A549 (cell line): ENCODE results near the gene INSIG2. TPM values are rescaled to one million over a fixed set of nuclear protein-coding genes. Genes with fewer than 3 reads are reported as not detected.

ENCODE experiments used
- ATAC-seq, 2 experiments: fragments of 200-7000 bp in 1 of 2; fragments of >200 bp in 1 of 2; cut with Nextera tagmentation in 1 of 2; cut with Tn5 transposase in 1 of 2; 3 replicates each; pipeline versions ENCODE4 v1.8.0 to v1.9.1; 2018 to 2020; ENCODE audit warnings: mild to moderate bottlenecking in 1 of 2, moderate library complexity in 1 of 2
- CTCF ChIA-PET: fragments of 300-600 bp; sonication (Branson Sonifier 250); formaldehyde crosslinking; extraction: SDS; loops from one replicate; lab custom pipeline; 2021; ENCODE audit warnings: antibody characterized with exemption, inconsistent platforms; lab: Yijun Ruan, JAX
- POLR2A ChIA-PET: fragments of 350-600 bp; formaldehyde crosslinking; extraction: SDS; loops from one replicate; lab custom pipeline; 2021; ENCODE audit warnings: antibody characterized with exemption, inconsistent platforms; lab: Yijun Ruan, JAX
- DNase-seq, 2 experiments: peaks; one replicate each; pipeline versions ENCODE4 v3.0.0 to v3.0.0-alpha.2; 2011 to 2016; ENCODE audit warnings: low read depth in 1 of 2, low spot score in 1 of 2
- FAIRE-seq: peaks from 2 replicates; lab custom pipeline; 2011; peaks lifted over from hg19 to GRCh38; lab: Jason Lieb, UNC
- H3K27ac ChIP-seq, 2 experiments: fragments of >200 bp; sonication (Bioruptor Twin); formaldehyde crosslinking; 3 replicates each; pipeline ENCODE4 v1.5.1; 2016 to 2017
- H3K4me1 ChIP-seq: fragments of >200 bp; sonication (Bioruptor Twin); formaldehyde crosslinking; 3 replicates; pipeline ENCODE4 v1.6.1; 2016
- H3K4me2 ChIP-seq: fragments of >200 bp; sonication (Bioruptor Twin); formaldehyde crosslinking; 3 replicates; pipeline ENCODE4 v1.6.1; 2016
- H3K4me3 ChIP-seq: fragments of >200 bp; sonication (Bioruptor Twin); formaldehyde crosslinking; 3 replicates; pipeline ENCODE4 v1.5.1; 2016
- H3K9me3 ChIP-seq: fragments of >200 bp; sonication (Bioruptor Twin); formaldehyde crosslinking; 3 replicates; pipeline ENCODE4 v1.6.1; 2016
- BCL3 ChIP-seq: fragments of >200 bp; sonication (Bioruptor Twin); formaldehyde crosslinking; IDR thresholded peaks from 3 replicates; pipeline ENCODE4 v1.6.1; 2016
- CBX2 ChIP-seq: fragments of 200-600 bp; sonication (generic); IDR thresholded peaks from 2 replicates; pipeline ENCODE4 v1.6.1; 2016; ENCODE audit warnings: low read depth, mild to moderate bottlenecking, borderline replicate concordance
- CHD2 ChIP-seq: fragments of 150-350 bp; IDR thresholded peaks from 2 replicates; pipeline ENCODE4 v1.6.1; 2014; ENCODE audit warnings: low read length; ENCODE audit not compliant: partially characterized antibody
- CHD4 ChIP-seq: fragments of 200-600 bp; sonication (generic); IDR thresholded peaks from 2 replicates; pipeline ENCODE4 v1.6.1; 2016; ENCODE audit warnings: antibody characterized with exemption, mild to moderate bottlenecking, borderline replicate concordance
- CTCF ChIP-seq: fragments of >200 bp; sonication (Bioruptor Twin); formaldehyde crosslinking; IDR thresholded peaks from 3 replicates; pipeline ENCODE4 v1.5.1; 2016
- ESRRA ChIP-seq: fragments of 150-350 bp; IDR thresholded peaks from 2 replicates; pipeline ENCODE4 v1.6.1; 2014; ENCODE audit warnings: mild to moderate bottlenecking, low read length, borderline replicate concordance
- JUN ChIP-seq, 2 experiments: fragments of >200 bp; sonication (Bioruptor Twin); formaldehyde crosslinking; IDR thresholded peaks; 2 replicates in 1 of 2; 3 replicates in 1 of 2; pipeline ENCODE4 v1.6.1; 2016 to 2017
- KDM5A ChIP-seq: fragments of 200-600 bp; sonication (generic); IDR thresholded peaks from 2 replicates; pipeline ENCODE4 v1.6.1; 2016; ENCODE audit warnings: antibody characterized with exemption, mild to moderate bottlenecking
- MAX ChIP-seq: IDR thresholded peaks from 2 replicates; pipeline ENCODE4 v1.6.1; 2012
- MAZ ChIP-seq: fragments of 150-350 bp; IDR thresholded peaks from 2 replicates; pipeline ENCODE4 v1.6.1; 2014; ENCODE audit warnings: antibody characterized with exemption, low read depth, low read length, borderline replicate concordance
- NPAS2 ChIP-seq: fragments of 250-450 bp; sonication (Bioruptor Pico); IDR thresholded peaks from 2 replicates; pipeline ENCODE4 v1.8.0; 2022; ENCODE audit warnings: mild to moderate bottlenecking, moderate library complexity, borderline replicate concordance
- PBX3 ChIP-seq: IDR thresholded peaks from 2 replicates; pipeline ENCODE4 v1.6.1; 2012
- POLR2AphosphoS2 ChIP-seq: conservative IDR thresholded peaks from 2 replicates; pipeline ENCODE4 v1.6.1; 2012; ENCODE audit warnings: low read length, improper control_type of control experiment, inconsistent platforms
- RAD21 ChIP-seq, 2 experiments: fragments of >200 bp in 1 of 2; sonication (Bioruptor Twin) in 1 of 2; formaldehyde crosslinking in 1 of 2; IDR thresholded peaks in 1 of 2; conservative IDR thresholded peaks in 1 of 2; 2 replicates in 1 of 2; 3 replicates in 1 of 2; pipeline ENCODE4 v1.6.1; 2012 to 2018; ENCODE audit warnings: inconsistent platforms in 1 of 2
- RARB ChIP-seq: fragments of 250-450 bp; sonication (Bioruptor Pico); IDR thresholded peaks from 2 replicates; pipeline ENCODE4 v1.8.0; 2021; ENCODE audit warnings: mild to moderate bottlenecking, moderate library complexity
- REST ChIP-seq: fragments of 200-600 bp; sonication (generic); IDR thresholded peaks from 2 replicates; pipeline ENCODE4 v1.6.1; 2016; ENCODE audit warnings: antibody characterized with exemption, mild to moderate bottlenecking, moderate library complexity
- RFX5 ChIP-seq: fragments of 450-650 bp; IDR thresholded peaks from 2 replicates; pipeline ENCODE4 v1.7.1; 2014; ENCODE audit warnings: antibody characterized with exemption, mild to moderate bottlenecking, moderate library complexity
- SMC3 ChIP-seq: fragments of >200 bp; sonication (Bioruptor Twin); formaldehyde crosslinking; IDR thresholded peaks from 3 replicates; pipeline ENCODE4 v1.6.1; 2018; ENCODE audit warnings: inconsistent platforms
- SREBF2 ChIP-seq: fragments of 450-650 bp; IDR thresholded peaks from 2 replicates; pipeline ENCODE4 v1.6.1; 2014; ENCODE audit warnings: mild to moderate bottlenecking, moderate library complexity
- TFCP2L1 ChIP-seq: fragments of 250-450 bp; sonication (Bioruptor Pico); IDR thresholded peaks from 2 replicates; pipeline ENCODE4 v1.5.0; 2021; ENCODE audit warnings: mild to moderate bottlenecking
- TP53 ChIP-seq: fragments of 250-450 bp; sonication (Bioruptor Pico); IDR thresholded peaks from 2 replicates; pipeline ENCODE4 v1.5.0; 2021; ENCODE audit warnings: mild to moderate bottlenecking, moderate library complexity
- ZC3H11A ChIP-seq: fragments of 450-650 bp; IDR thresholded peaks from 2 replicates; pipeline ENCODE4 v1.6.1; 2014; ENCODE audit warnings: antibody characterized with exemption, mild to moderate bottlenecking
- ZFP36 ChIP-seq: fragments of 450-650 bp; IDR thresholded peaks from 2 replicates; pipeline ENCODE4 v1.6.1; 2014; ENCODE audit warnings: borderline replicate concordance; ENCODE audit not compliant: partially characterized antibody
- WGBS: methylation state at CpG from one replicate; pipeline ENCODE4 v1.1.6; 2017; ENCODE audit errors: missing lambda C conversion rate; 5-methylcytosine and 5-hydroxymethylcytosine counted together
- polyA plus RNA-seq, 4 experiments: library from polyadenylated mRNA; depleted of rRNA in 3 of 4; stranded (reverse); fragments of >200 nt; fragmentation: RNase III in 1 of 4; extraction: RNeasy Plus Mini Kit Qiagen cat#74134 plus additional on column Dnase treatment in 1 of 4; gene quantifications; 2 replicates in 3 of 4; 3 replicates in 1 of 4; pipeline ENCODE4 v1.2.3, GENCODE V29; 2011 to 2017

Gene INSIG2
- polyA plus RNA-seq, 2 of the 4 experiments (the other 2 are of a cell fraction), result 12.1 to 23.4 TPM

GRCh38 chr2:118115761-118116160, 27.5 kb downstream of the INSIG2 start:
- peaks cover 23% of the 10 kb centered on the region for H3K4me1 ChIP-seq
- WGBS, result 97% methylated on average over 4 of the region's 4 CpGs
- DNase-seq (no peak), ATAC-seq (no peak), FAIRE-seq (no peak)
- ChIA-PET CTCF (no interaction called here), POLR2A (no interaction called here)
- H3K27ac ChIP-seq, result no peak overlapping the region
- no peak overlapping the region for H3K4me2 ChIP-seq
- H3K9me3 ChIP-seq, result no peaks in the 10 kb centered on the region
- H3K4me3 ChIP-seq, result no peak overlapping the region
- TF ChIP-seq KDM5A (no peak), TFCP2L1 (CRISPR knock-in tag) (no peak), CBX2 (no peak), RAD21 (conservative IDR thresholded peaks at IDR 0.05 in 1 of 2, IDR thresholded peaks at IDR 0.05 in 1 of 2) (no peak), POLR2AphosphoS2 (no peak), CTCF (no peak), REST (no peak), BCL3 (no peak), NPAS2 (CRISPR knock-in tag) (no peak), PBX3 (no peak), MAZ (no peak), TP53 (CRISPR knock-in tag) (no peak)

- ChIA-PET CTCF (no interaction called here), POLR2A (no interaction called here)
- no peak for FAIRE-seq
- H3K4me3 ChIP-seq, result no peak overlapping the region
- no peaks in the 10 kb centered on the region for H3K9me3 ChIP-seq
- DNase-seq, result no peak
- no peak overlapping the region for H3K4me2 ChIP-seq
- H3K4me1 ChIP-seq, result peaks cover 25% of the 10 kb centered on the region
- ATAC-seq, result no peak
- WGBS, result 80% methylated on average over 5 of the region's 5 CpGs
- TF ChIP-seq ESRRA (no peak), POLR2AphosphoS2 (no peak), CHD4 (no peak), PBX3 (no peak), JUN (IDR thresholded peaks at IDR 0.05) (no peak), SREBF2 (no peak), RARB (CRISPR knock-in tag) (no peak), ZC3H11A (no peak), SMC3 (no peak), RAD21 (conservative IDR thresholded peaks at IDR 0.05 in 1 of 2, IDR thresholded peaks at IDR 0.05 in 1 of 2) (no peak), RFX5 (no peak), MAX (no peak), MAZ (no peak), ZFP36 (no peak), CHD2 (no peak), CBX2 (no peak)
- no peak overlapping the region for H3K27ac ChIP-seq
Observed at GRCh38 chr2:118118479-118118878, 30.2 kb downstream of the INSIG2 start.
